GM23338 (cell line): ENCODE results near the gene HIVEP1. TPM values are rescaled to one million over a fixed set of nuclear protein-coding genes. Genes with fewer than 3 reads are reported as not detected.

ENCODE experiments used
- ATAC-seq: fragments of 200-7000 bp; cut with Tn5 transposase; 3 replicates; pipeline ENCODE4 v1.9.1; 2020
- DNase-seq: peaks from one replicate; pipeline ENCODE4 v3.0.0-alpha.2; 2015; ENCODE audit warnings: low spot score
- H2AFZ ChIP-seq: fragments of 200-600 bp; sonication (generic); 2 replicates; pipeline ENCODE4 v1.8.0; 2016; ENCODE audit warnings: antibody characterized with exemption, mild to moderate bottlenecking, moderate library complexity
- H3F3A ChIP-seq: fragments of 200-600 bp; sonication (generic); replicated peaks from 2 replicates; pipeline ENCODE4 v1.8.0; 2017; ENCODE audit warnings: antibody characterized with exemption, mixed run types, low read depth
- H3K27ac ChIP-seq: fragments of 200-600 bp; sonication (generic); 2 replicates; pipeline ENCODE4 v1.6.1; 2016; ENCODE audit warnings: low read depth
- H3K27me3 ChIP-seq: fragments of 200-600 bp; sonication (generic); 2 replicates; pipeline ENCODE4 v1.8.0; 2016; ENCODE audit warnings: mild to moderate bottlenecking, mixed run types, moderate library complexity; ENCODE audit not compliant: insufficient read depth
- H3K36me3 ChIP-seq: fragments of 200-600 bp; sonication (generic); 2 replicates; pipeline ENCODE4 v1.8.0; 2016; ENCODE audit warnings: mild to moderate bottlenecking; ENCODE audit not compliant: insufficient read depth
- H3K4me1 ChIP-seq: fragments of 200-600 bp; sonication (generic); 2 replicates; pipeline ENCODE4 v1.8.0; 2016; ENCODE audit warnings: mild to moderate bottlenecking, moderate library complexity; ENCODE audit not compliant: insufficient read depth
- H3K4me2 ChIP-seq: fragments of 200-600 bp; sonication (generic); 2 replicates; pipeline ENCODE4 v1.7.1; 2017; ENCODE audit warnings: mixed run types
- H3K4me3 ChIP-seq: fragments of 200-600 bp; sonication (generic); 2 replicates; pipeline ENCODE4 v1.6.1; 2016; ENCODE audit warnings: mixed run types
- H3K79me2 ChIP-seq: fragments of 200-600 bp; sonication (generic); replicated peaks from 2 replicates; pipeline ENCODE4 v1.8.0; 2017; ENCODE audit warnings: mild to moderate bottlenecking; ENCODE audit not compliant: insufficient read depth
- H3K9me2 ChIP-seq: fragments of 200-600 bp; sonication (generic); 2 replicates; pipeline ENCODE4 v1.8.0; 2017; ENCODE audit not compliant: insufficient read depth
- H4K20me1 ChIP-seq: fragments of 200-600 bp; sonication (generic); replicated peaks from 2 replicates; pipeline ENCODE4 v1.8.0; 2017; ENCODE audit warnings: mild to moderate bottlenecking; ENCODE audit not compliant: insufficient read depth
- H3K27ac Mint-ChIP-seq: 2 replicates; pipeline ENCODE4 v1.8.0; 2020; ENCODE audit warnings: inconsistent platforms, mild to moderate bottlenecking, moderate library complexity, mixed read lengths
- H3K27me3 Mint-ChIP-seq: 3 replicates; pipeline ENCODE4 v1.8.0; 2022; ENCODE audit warnings: low read depth, mild to moderate bottlenecking, moderate library complexity, mixed read lengths, inconsistent platforms; ENCODE audit not compliant: insufficient read depth, poor library complexity
- H3K36me3 Mint-ChIP-seq: 3 replicates; pipeline ENCODE4 v1.8.0; 2021; ENCODE audit warnings: low read depth, mild to moderate bottlenecking, inconsistent platforms, moderate library complexity, mixed read lengths
- H3K4me1 Mint-ChIP-seq: 3 replicates; pipeline ENCODE4 v1.8.0; 2020; ENCODE audit warnings: mild to moderate bottlenecking, inconsistent platforms, mixed read lengths
- H3K4me3 Mint-ChIP-seq: 3 replicates; pipeline ENCODE4 v1.8.0; 2021; ENCODE audit warnings: moderate library complexity, mild to moderate bottlenecking, inconsistent platforms, mixed read lengths
- H3K9me3 Mint-ChIP-seq: 3 replicates; pipeline ENCODE4 v1.8.0; 2020; ENCODE audit warnings: moderate library complexity, mild to moderate bottlenecking, inconsistent platforms, mixed read lengths
- CTCF ChIP-seq, 2 experiments: fragments of 200-600 bp in 1 of 2; sonication (generic) in 1 of 2; conservative IDR thresholded peaks; 2 replicates each; pipeline versions ENCODE4 v1.5.1 to v1.6.1; 2016 to 2017; ENCODE audit warnings: antibody characterized with exemption in 2 of 2, low read depth in 2 of 2, mild to moderate bottlenecking in 2 of 2, moderate library complexity in 1 of 2
- ETS1 ChIP-seq: IDR thresholded peaks from 2 replicates; pipeline ENCODE4 v1.6.1; 2016; ENCODE audit warnings: antibody characterized with exemption
- EZH2 ChIP-seq: fragments of 200-600 bp; sonication (generic); IDR thresholded peaks from one replicate; pipeline ENCODE4 v1.8.0; 2017; ENCODE audit warnings: antibody characterized with exemption, mild to moderate bottlenecking, low read depth; ENCODE audit not compliant: unreplicated experiment
- NANOG ChIP-seq: IDR thresholded peaks from 2 replicates; pipeline ENCODE4 v1.6.1; 2016; ENCODE audit warnings: antibody characterized with exemption, borderline replicate concordance
- REST ChIP-seq: IDR thresholded peaks from one replicate; pipeline ENCODE4 v1.6.1; 2018; ENCODE audit warnings: antibody characterized with exemption; ENCODE audit not compliant: unreplicated experiment
- ZNF114 ChIP-seq: fragments of 250-450 bp; sonication (Bioruptor Pico); IDR thresholded peaks from 2 replicates; pipeline ENCODE4 v1.5.0; 2020; ENCODE audit warnings: mild to moderate bottlenecking, moderate library complexity
- ZNF331 ChIP-seq: fragments of 250-450 bp; sonication (Bioruptor Pico); IDR thresholded peaks from 2 replicates; pipeline ENCODE4 v1.5.0; 2020; ENCODE audit warnings: low read depth, mild to moderate bottlenecking, moderate library complexity
- polyA plus RNA-seq: library from polyadenylated mRNA; unstranded; fragments of >200 nt; fragmentation: Nextera tagmentation; extraction: Ambion mirVana; gene quantifications from 2 replicates; pipeline ENCODE4 v1.2.1, GENCODE V29; 2016
- total RNA-seq: library from RNA; depleted of rRNA; stranded (reverse); fragments of >200 nt; shearing (Covaris generic); gene quantifications from 2 replicates; pipeline ENCODE4 v1.2.3, GENCODE V29; 2014
- TF ChIP-seq, protein P1 (sequence below): fragments of 250-450 bp; sonication (Bioruptor Pico); IDR thresholded peaks from 2 replicates; pipeline ENCODE4 v1.5.0; 2020; ENCODE audit warnings: mild to moderate bottlenecking, moderate library complexity

HIVEP1 gene
- total and polyA plus RNA-seq, 2 experiments from 2014 or later: 10.1 to 21.7 TPM

GRCh38 chr6:12115492-12115891 is 103.4 kb downstream of the HIVEP1 start:
- peaks cover 15% of the 10 kb centered on the region for H3K4me1 ChIP-seq
- peaks cover 4% of the 10 kb centered on the region; the same call in 1 of the 2 replicates for H3K36me3 ChIP-seq
- no peak for ATAC-seq
- no peaks in the 10 kb centered on the region; the same call in none of the 2 replicates for H4K20me1 ChIP-seq
- no peaks in the 10 kb centered on the region for H3F3A ChIP-seq
- H3K9me2 ChIP-seq: 0 out of 2 replicates have a peak, but pooled peaks cover 6% of the 10 kb centered on the region
- no peak overlapping the region for H3K27ac ChIP-seq
- Mint-ChIP-seq H3K27me3 (no peaks in the 10 kb centered on the region), H3K4me1 (peaks cover 38% of the 10 kb centered on the region), H3K36me3 (peaks cover 24% of the 10 kb centered on the region), H3K27ac (no peak overlapping the region), H3K9me3 (peaks cover 2% of the 10 kb centered on the region; the same call in 1 of the 3 replicates), H3K4me3 (no peak overlapping the region)
- no peak overlapping the region for H3K4me2 ChIP-seq
- peaks cover 9% of the 10 kb centered on the region; the same call in 1 of the 2 replicates for H3K79me2 ChIP-seq
- no peaks in the 10 kb centered on the region for H3K27me3 ChIP-seq
- no peak overlapping the region for H2AFZ ChIP-seq
- DNase-seq: no peak
- no peak overlapping the region for H3K4me3 ChIP-seq
- TF ChIP-seq, protein P1, sequence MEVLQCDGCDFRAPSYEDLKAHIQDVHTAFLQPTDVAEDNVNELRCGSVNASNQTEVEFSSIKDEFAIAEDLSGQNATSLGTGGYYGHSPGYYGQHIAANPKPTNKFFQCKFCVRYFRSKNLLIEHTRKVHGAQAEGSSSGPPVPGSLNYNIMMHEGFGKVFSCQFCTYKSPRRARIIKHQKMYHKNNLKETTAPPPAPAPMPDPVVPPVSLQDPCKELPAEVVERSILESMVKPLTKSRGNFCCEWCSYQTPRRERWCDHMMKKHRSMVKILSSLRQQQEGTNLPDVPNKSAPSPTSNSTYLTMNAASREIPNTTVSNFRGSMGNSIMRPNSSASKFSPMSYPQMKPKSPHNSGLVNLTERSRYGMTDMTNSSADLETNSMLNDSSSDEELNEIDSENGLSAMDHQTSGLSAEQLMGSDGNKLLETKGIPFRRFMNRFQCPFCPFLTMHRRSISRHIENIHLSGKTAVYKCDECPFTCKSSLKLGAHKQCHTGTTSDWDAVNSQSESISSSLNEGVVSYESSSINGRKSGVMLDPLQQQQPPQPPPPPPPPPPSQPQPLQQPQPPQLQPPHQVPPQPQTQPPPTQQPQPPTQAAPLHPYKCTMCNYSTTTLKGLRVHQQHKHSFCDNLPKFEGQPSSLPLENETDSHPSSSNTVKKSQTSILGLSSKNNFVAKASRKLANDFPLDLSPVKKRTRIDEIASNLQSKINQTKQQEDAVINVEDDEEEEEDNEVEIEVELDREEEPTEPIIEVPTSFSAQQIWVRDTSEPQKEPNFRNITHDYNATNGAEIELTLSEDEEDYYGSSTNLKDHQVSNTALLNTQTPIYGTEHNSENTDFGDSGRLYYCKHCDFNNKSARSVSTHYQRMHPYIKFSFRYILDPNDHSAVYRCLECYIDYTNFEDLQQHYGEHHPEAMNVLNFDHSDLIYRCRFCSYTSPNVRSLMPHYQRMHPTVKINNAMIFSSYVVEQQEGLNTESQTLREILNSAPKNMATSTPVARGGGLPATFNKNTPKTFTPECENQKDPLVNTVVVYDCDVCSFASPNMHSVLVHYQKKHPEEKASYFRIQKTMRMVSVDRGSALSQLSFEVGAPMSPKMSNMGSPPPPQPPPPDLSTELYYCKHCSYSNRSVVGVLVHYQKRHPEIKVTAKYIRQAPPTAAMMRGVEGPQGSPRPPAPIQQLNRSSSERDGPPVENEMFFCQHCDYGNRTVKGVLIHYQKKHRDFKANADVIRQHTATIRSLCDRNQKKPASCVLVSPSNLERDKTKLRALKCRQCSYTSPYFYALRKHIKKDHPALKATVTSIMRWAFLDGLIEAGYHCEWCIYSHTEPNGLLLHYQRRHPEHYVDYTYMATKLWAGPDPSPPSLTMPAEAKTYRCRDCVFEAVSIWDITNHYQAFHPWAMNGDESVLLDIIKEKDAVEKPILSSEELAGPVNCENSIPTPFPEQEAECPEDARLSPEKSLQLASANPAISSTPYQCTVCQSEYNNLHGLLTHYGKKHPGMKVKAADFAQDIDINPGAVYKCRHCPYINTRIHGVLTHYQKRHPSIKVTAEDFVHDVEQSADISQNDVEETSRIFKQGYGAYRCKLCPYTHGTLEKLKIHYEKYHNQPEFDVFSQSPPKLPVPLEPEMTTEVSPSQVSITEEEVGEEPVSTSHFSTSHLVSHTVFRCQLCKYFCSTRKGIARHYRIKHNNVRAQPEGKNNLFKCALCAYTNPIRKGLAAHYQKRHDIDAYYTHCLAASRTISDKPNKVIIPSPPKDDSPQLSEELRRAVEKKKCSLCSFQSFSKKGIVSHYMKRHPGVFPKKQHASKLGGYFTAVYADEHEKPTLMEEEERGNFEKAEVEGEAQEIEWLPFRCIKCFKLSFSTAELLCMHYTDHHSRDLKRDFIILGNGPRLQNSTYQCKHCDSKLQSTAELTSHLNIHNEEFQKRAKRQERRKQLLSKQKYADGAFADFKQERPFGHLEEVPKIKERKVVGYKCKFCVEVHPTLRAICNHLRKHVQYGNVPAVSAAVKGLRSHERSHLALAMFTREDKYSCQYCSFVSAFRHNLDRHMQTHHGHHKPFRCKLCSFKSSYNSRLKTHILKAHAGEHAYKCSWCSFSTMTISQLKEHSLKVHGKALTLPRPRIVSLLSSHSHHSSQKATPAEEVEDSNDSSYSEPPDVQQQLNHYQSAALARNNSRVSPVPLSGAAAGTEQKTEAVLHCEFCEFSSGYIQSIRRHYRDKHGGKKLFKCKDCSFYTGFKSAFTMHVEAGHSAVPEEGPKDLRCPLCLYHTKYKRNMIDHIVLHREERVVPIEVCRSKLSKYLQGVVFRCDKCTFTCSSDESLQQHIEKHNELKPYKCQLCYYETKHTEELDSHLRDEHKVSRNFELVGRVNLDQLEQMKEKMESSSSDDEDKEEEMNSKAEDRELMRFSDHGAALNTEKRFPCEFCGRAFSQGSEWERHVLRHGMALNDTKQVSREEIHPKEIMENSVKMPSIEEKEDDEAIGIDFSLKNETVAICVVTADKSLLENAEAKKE (CRISPR knock-in tag): no peak

DNA sequence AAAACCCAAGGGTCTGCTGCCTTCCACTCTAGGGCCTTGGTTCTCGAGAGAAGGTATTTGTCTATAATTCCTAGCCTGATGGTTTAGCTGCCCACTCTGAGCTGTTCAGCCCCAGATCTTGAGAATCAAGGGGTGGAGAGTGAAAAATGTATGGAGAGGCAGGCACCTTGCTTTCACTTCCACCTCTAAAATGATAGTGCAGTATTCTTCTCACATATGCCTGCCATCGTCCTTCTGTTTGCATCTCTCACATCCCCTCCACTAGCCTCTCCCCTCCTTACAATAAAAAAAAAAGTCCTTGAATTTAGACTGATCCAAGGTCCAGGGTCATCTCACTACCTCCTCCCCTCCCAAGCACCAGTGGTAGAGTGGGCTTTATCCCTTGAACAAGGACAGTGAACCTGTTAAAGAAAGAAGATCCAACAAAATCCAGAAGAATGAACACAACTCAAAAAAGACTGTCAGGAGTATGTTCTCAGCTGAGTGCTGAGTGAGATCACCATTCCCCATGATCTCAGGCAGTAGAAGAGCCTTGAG is 104.2 kb downstream of the HIVEP1 start:
- peaks cover 9% of the 10 kb centered on the region for H3K4me1 ChIP-seq
- H3K4me2 ChIP-seq: no peak overlapping the region
- H3K27me3 ChIP-seq: no peaks in the 10 kb centered on the region
- no peak for DNase-seq
- H3K4me3 Mint-ChIP-seq: no peak overlapping the region
- H3F3A ChIP-seq: no peaks in the 10 kb centered on the region
- H3K9me3 Mint-ChIP-seq: peaks cover 2% of the 10 kb centered on the region; the same call in 1 of the 3 replicates
- peaks cover 9% of the 10 kb centered on the region; the same call in 1 of the 2 replicates for H3K79me2 ChIP-seq
- 0 out of 2 replicates have a peak, but pooled peaks cover 4% of the 10 kb centered on the region for H3K9me2 ChIP-seq
- no peak overlapping the region for H3K27ac ChIP-seq
- H3K27ac Mint-ChIP-seq: 0 out of 2 replicates have a peak overlapping the region, but pooled peaks have one; percentile 55
- H2AFZ ChIP-seq: no peak overlapping the region
- H3K4me3 ChIP-seq: no peak overlapping the region
- peaks cover 13% of the 10 kb centered on the region for H3K36me3 ChIP-seq
- peaks cover 27% of the 10 kb centered on the region for H3K36me3 Mint-ChIP-seq
- no peaks in the 10 kb centered on the region for H3K27me3 Mint-ChIP-seq
- ATAC-seq: no peak
- H3K4me1 Mint-ChIP-seq: peaks cover 33% of the 10 kb centered on the region
- H4K20me1 ChIP-seq: no peaks in the 10 kb centered on the region; the same call in none of the 2 replicates
- TF ChIP-seq EZH2 (no peak), ZNF114 (CRISPR knock-in tag) (no peak), ZNF331 (no peak), ETS1 (no peak), NANOG (no peak), CTCF (conservative IDR thresholded peaks at IDR 0.05; ENCODE audit: low read depth in 2 of 2) (no peak), REST (no peak)
